NCI-H345 treated with DMSO at 0.1 percent for 48 hours (cell line): ENCODE results near the gene COL10A1.

Source experiments
- DNase-seq: peaks from one replicate; lab custom pipeline; 2025; ENCODE audit not compliant: unreplicated experiment; lab: John Stamatoyannopoulos, UW

The COL10A1 gene

DNA sequence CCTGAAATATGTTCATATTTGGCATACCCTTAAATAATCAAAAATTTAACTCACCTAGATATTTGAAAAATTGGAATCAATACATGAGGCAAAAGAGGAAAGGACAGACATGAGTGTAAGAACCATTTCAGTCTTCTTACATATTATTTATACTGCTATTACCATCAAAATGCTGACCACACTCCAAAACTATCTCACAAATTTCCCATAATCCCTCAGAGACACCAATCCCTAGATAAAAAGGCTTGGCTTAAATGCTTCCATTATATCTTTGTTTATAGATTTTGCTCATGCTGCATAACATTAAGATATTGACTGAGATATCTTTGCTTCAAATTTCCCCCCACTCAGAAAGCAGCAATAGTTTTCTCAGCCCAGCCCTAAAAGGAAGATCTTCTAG, 37.0 kb downstream of the COL10A1 start:
- DNase-seq = no peak

DNA sequence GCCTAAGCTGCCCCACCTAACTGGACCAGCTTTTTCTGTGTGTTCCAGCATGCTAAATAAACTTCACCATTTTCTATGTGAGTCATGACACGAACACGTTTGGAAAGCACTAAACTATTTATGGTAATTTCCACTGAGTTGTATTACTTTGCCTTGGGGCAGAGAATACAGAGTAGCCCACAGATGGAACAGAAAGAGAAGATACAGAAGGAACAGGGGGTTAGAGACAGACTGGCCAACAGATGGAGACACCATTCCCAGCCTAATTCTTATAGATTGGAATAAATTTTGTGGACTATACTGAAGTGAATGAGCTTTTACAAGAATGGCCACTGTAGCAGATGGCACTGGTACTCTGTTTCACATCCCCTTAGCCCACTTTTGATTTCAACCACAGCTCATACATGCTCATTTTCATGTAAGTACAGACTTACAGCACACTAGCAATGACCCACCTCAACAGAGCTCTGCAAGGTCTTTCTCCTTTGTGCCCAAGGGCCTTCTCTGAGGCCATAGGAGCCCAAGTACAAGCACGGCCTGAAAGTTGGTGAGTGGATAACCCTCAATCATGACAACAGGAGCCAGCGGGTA, 38.4 kb downstream of the COL10A1 start:
- no peak for DNase-seq

DNA sequence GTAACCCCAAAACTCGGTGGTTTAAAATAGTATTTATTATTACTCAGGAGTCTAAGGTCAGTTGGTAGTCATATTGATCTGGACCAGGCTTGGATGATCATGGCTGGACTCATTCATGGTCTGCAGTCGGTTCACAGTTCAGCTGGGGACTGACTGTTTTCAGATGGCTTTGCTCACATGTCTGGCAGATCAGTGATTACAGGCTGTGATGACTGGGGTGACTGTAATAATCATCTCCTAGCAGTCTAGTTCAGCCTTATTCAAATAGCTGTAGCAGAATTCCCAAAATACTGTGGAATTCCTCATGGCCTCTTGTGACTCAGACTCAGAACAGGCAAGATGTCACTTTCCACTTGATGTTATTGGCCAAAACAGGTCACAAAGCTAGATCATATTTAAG, 41.6 kb downstream of the COL10A1 start:
- DNase-seq = no peak

DNA sequence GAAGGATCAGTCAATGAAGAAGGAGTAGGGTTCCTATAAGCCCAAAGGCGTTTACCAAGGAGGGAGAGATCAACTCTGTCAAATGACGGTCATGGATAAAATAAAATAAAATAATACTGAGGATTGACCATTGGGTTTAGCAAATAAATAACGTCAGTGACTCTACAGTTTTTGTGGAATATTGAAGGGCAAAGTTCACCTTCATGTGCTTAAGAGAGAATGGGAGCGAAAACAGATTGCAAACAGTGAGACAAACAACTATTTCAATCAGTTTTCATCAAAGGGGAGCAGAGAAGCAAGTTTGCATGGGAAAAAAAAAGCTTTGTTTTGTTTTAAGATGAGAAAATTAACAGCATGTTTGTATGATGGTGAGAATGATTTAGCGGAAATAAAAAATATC, 42.9 kb downstream of the COL10A1 start:
- no peak for DNase-seq

DNA sequence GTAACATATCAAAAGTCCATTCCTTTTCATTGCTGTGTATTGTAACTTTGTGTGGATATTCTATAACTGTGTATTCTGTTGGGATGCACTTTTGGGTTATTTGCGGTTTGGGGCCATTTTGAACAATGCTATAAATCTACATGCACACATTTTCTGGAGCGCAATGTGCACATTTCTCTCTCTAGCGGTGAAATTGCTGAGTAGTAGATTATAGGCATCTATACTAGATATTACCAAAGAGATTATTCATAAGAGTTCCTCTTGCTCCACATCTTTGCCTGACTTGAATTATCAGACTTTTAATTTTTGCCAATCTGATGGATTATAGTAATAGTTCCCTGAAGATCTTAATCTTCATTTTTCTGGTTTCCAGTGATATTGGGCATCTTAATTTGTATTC, 47.0 kb downstream of the COL10A1 start:
- DNase-seq = no peak

DNA sequence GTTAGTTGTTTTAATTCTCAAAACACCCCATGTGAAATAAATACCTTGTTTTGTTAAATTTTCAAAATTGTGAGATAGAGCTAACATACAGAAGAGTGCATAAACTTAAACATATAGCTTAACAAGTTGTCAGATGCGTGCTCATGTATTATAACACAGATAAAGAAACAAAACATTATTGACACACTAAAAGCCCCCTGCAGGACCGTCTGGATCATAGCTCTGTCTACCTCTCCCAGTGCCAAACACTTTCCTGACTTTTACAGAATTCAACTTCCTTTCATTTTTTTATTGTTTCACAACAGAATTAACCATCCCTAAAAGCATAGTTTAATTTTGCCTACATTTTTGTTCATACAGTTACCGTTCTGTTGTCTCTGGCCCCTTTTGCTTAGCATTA, 47.4 kb downstream of the COL10A1 start:
- DNase-seq = no peak

DNA sequence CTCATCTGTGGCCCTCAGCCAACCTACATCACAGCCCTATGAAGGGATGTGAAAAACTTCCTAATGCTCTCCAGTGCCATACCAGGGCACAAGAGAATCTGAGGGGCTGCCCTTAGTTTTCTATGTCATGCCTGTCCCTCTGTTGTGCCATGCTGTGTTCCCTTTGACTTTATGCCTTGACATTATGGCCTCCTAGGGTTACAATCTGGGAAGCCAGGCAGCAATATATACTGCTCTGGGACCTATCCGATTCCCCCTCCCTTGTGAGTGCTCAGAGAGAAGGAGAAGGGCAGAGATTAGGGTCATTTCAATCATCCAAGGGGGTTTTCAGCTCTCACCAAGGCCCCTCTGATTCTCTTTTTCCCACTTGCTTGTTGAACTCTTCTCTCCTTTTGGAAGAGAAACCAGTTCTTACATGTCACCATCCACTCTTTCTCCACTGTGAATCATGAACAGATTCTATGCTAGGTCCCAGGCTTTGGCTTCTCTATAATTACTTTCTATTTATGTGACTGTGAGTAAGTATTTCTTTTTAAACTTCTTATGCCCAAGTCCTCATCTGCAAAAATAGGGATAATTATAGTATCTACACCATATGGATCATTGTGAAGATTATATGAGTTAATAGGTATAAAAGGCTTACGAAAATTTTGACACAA, 51.1 kb downstream of the COL10A1 start:
- DNase-seq = no peak

DNA sequence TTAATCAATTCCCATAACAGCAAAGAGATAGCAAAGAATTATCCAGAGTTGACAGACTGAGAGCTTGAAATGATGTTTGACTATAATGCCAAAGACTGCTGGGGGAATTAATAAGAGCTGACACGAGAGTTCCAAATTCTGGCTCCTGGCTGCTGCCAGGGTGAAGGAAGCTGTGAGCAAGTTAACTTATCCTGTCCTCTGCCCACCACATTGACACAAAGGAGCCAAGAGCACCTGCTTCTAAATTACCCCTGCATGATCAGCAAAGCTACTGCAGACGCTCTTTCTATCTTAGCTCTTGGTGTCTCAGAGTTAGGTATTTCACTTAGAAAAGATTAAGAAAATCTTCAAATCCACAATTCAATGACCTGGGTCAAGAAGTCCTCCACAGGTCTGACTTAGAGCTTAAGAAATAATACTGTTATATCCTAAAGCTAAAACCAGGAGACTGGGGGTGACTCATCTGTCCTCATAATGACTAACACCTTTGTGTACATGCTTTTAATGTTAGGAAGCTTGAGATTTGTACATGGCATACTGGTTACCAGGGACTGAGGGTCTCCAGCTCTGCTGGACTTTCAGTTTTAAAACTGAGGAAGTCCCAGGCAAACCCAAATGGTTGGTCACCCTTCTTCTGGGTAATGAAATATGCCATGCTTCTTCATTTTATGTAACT, 52.0 kb downstream of the COL10A1 start:
- DNase-seq = no peak

DNA sequence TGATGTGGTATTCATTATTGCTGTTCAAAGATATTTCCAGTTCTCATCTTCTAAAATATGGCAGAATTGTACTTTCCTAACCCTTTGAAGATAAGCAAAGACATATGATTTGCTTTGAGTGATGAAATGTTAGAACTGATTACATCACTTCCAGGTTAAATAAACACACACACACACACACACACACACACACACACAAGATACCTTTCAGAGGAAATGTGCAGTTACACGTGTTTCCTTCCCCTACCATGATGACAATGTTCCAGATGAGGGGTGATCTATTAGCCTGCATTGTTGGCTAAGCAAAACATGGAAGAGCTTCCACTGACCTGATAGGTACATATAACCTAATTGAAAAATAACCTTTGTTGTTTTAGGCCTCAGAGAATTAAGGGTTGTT, 53.6 kb downstream of the COL10A1 start:
- no peak for DNase-seq

DNA sequence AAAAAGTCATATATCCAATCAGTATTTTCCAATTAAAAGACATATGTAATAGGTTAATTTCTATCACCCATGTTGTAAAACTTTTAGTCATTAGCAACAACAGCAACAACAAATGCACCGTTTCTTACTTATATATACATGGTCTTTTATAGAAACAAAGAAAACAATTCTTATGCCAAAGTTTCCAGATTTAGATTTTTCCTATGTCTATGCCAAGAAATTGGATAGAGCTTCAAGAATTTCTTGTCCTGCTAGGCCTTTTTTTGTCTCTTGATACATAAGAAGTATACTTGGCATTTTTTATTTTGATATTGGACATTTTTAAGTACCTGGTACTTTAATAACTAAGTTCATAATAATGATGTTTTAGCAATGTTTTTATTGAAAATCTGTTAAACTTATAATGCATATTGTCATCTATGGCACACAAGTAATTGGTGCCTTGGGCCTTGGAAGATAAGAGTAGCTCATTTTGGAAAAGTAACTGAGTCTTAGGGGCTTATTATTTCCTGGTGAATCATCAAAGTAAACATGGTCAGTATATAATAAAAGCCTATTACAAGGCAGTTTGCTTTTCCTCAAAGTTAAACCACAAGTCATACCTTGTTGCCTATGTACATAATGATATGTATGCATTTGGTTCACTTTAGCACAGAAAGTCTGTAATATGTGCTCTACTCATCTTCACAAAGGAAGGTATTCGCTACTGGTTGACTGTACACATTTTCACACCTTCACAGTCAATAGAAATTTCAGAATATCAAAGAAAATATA, 55.1 kb downstream of the COL10A1 start:
- DNase-seq = no peak

DNA sequence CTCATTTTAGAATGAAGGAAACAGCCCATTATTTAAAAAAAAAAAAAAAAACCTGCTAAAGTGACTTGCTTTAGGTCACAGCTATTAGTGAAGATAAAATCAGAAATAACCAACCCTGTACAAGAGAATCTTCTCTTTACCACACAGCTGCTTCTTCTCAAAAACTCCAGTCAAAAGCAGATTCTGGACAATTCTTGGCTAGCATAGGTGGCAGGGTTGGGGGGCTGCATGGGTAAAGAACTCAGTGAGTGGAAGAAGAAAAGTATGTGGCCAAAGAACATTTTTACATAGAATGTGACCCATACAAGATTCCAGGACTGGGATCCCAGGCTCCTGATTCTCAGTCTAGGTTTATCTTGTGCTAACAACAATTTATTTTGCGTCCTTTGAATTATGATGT, 55.8 kb downstream of the COL10A1 start:
- no peak for DNase-seq
